ENCODE results near the gene GRIN2C.
A peak's percentile ranks its signal among the peaks of the same experiment; 100 is the strongest.

GRIN2C gene

DNA sequence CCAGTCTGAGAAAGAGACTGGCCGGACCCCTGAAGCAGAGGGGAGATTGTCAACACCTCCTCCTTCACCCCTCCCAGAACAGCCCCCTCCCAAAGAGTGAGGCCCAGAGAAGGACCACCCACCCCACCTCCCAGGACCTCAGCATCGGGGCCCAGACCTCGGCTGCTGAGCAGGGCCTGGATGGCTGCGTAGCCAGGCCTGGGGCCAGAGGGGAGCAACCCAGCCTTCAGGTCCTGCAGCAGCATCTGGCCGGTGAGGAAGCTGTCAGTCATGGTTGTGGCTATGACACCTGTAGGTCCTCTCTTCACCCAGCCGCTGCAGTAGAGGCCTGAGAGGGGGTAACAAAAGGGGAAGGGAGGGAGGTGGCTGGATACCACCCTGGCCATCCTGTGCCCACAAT, 3.2 kb upstream of the GRIN2C start:
- TF ChIP-seq NFIC (IDR thresholded peaks at IDR 0.05), result no peak
- TF ChIP-seq ZBTB7A (IDR thresholded peaks at IDR 0.05; ENCODE audit: low read depth), result no peak
- no peak for TF ChIP-seq TAF1 (IDR thresholded peaks at IDR 0.05; ENCODE audit: low read depth)
- TF ChIP-seq RAD21 (IDR thresholded peaks at IDR 0.05; ENCODE audit: low read depth), result no peak
- TF ChIP-seq EP300 (IDR thresholded peaks at IDR 0.05; ENCODE audit: borderline replicate concordance), result no peak
- TF ChIP-seq EGR1 (IDR thresholded peaks at IDR 0.05), result no peak
- TF ChIP-seq CEBPB (IDR thresholded peaks at IDR 0.05), result no peak
- TF ChIP-seq, protein P1, sequence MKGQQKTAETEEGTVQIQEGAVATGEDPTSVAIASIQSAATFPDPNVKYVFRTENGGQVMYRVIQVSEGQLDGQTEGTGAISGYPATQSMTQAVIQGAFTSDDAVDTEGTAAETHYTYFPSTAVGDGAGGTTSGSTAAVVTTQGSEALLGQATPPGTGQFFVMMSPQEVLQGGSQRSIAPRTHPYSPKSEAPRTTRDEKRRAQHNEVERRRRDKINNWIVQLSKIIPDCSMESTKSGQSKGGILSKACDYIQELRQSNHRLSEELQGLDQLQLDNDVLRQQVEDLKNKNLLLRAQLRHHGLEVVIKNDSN (IDR thresholded peaks at IDR 0.05), result no peak
- TF ChIP-seq CREB1 (IDR thresholded peaks at IDR 0.05; ENCODE audit: low read depth), result no peak
- TF ChIP-seq, protein P2, sequence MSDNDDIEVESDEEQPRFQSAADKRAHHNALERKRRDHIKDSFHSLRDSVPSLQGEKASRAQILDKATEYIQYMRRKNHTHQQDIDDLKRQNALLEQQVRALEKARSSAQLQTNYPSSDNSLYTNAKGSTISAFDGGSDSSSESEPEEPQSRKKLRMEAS (IDR thresholded peaks at IDR 0.05), result no peak
- TF ChIP-seq YY1 (IDR thresholded peaks at IDR 0.05; ENCODE audit: low read depth), result no peak
- TF ChIP-seq FOXM1 (IDR thresholded peaks at IDR 0.05; ENCODE audit: borderline replicate concordance, low read depth), result no peak
- TF ChIP-seq TCF12 (IDR thresholded peaks at IDR 0.05; ENCODE audit: low read depth), result no peak
- TF ChIP-seq TEAD4 (IDR thresholded peaks at IDR 0.05), result no peak
- TF ChIP-seq, protein P3, sequence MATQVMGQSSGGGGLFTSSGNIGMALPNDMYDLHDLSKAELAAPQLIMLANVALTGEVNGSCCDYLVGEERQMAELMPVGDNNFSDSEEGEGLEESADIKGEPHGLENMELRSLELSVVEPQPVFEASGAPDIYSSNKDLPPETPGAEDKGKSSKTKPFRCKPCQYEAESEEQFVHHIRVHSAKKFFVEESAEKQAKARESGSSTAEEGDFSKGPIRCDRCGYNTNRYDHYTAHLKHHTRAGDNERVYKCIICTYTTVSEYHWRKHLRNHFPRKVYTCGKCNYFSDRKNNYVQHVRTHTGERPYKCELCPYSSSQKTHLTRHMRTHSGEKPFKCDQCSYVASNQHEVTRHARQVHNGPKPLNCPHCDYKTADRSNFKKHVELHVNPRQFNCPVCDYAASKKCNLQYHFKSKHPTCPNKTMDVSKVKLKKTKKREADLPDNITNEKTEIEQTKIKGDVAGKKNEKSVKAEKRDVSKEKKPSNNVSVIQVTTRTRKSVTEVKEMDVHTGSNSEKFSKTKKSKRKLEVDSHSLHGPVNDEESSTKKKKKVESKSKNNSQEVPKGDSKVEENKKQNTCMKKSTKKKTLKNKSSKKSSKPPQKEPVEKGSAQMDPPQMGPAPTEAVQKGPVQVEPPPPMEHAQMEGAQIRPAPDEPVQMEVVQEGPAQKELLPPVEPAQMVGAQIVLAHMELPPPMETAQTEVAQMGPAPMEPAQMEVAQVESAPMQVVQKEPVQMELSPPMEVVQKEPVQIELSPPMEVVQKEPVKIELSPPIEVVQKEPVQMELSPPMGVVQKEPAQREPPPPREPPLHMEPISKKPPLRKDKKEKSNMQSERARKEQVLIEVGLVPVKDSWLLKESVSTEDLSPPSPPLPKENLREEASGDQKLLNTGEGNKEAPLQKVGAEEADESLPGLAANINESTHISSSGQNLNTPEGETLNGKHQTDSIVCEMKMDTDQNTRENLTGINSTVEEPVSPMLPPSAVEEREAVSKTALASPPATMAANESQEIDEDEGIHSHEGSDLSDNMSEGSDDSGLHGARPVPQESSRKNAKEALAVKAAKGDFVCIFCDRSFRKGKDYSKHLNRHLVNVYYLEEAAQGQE (IDR thresholded peaks at IDR 0.05; ENCODE audit: low read depth), result no peak

DNA sequence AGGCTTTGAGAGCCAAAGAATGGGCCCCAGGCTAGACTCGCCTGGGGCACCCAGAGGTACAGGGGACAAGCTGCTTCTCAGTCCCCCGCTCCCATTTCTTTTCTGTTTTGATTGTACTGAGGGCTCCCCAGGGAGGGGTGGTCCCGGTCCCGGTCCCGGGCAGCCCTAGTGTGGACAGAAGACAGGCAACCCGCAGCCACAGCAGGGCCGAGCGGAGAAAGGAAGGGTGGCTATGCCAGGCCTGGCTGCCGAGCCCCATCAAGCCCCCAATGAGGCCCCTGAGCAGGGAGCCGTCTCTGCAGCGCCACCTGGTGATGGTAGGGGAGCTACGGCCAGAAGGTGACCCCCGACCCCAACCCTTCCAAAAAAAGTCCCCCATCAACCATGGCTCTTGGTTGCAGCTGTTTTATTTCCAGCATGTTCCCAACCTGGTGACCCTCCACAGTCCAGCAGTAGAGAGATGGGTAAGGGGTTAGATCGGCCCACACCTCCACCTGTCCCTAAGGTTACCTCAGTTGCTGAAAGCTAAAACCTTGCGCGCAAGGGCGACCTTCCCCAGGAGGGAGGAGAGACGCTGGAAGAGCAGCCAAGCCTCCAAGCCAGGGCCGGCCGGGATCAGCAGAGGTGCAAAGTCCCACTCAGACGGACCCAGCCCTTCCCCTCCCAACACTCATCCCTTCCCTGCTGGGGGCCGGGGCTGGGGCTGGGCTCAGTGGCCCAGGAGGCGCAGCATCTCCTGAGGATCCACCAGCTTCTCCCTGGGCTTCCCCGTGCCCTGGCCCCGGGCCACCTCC, 2.6 kb upstream of the GRIN2C start:
- TF ChIP-seq TCF12 (IDR thresholded peaks at IDR 0.05; ENCODE audit: low read depth) (no peak), CEBPB (IDR thresholded peaks at IDR 0.05) (no peak), ZBTB7A (IDR thresholded peaks at IDR 0.05; ENCODE audit: low read depth) (peak; percentile 89; the same call in 1 of the 2 replicates), RAD21 (IDR thresholded peaks at IDR 0.05; ENCODE audit: low read depth) (peak; percentile 65; the same call in 1 of the 2 replicates)

DNA sequence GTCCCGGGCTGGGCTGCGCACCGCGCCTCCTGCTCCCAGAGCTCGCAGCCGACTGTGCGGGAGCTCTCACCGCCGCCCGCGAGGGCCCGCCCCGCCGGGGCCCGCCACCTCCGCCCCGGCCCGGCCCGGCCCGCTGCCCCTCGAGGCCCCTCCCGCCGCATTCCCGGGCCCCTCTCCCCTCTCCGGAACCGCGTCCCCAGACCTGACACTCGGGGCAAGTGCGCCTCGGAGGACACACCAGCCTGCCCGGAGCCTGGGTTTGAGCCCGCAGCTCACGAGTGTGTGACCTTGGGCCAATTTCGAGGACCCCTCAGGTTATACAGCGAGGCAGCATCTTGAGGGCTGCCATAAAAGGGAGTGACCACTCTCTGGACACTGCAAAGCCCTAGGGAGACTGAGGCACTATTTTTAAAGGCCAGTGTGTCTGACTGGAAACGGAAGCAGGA, 2.0 kb upstream of the GRIN2C start:
- TF ChIP-seq CEBPB (IDR thresholded peaks at IDR 0.05) (no peak), YY1 (IDR thresholded peaks at IDR 0.05; ENCODE audit: low read depth) (no peak), ZBTB7A (IDR thresholded peaks at IDR 0.05; ENCODE audit: low read depth) (0 out of 2 replicates have a peak, but pooled peaks have one; percentile 2)

DNA sequence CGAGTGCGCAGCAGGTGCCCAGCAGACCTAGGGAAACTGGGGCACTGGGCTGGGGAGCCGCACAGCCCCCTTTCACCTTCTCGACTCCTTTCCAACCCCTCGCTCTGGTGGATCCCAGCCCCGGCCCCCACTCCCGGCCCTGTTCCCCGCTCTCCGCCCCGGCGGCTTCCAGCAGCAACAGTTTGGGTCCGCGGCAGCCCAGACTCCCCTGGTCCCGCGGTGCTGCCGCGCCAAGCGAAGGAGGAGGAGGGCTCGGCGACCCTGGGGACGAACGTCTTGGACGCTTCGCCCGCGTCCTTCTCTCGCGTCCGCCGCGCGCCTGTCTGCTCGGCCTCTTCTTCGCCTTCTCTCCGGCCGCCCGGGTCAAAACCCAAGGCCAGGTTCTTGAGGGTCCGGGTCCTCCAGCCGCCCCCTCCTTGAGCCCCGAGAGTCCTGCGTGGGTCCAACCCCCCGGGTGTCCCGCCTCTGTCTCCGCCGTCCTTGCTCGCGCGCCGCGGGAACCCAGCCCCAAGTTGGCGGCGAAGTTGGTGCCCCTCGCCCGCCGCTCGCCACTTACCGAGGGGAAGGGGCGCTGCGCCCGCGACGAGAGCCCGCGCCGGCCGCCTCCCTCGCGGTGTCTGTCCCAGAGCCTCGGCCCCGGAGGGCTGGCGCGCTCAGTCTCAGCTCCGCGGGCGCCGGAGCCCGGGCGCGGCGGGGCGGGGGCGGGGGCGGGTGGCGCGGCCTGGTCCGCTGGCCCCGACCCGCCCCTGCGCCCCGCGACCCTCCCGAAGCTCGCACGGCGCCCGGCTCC, 1.4 kb upstream of the GRIN2C start:
- TF ChIP-seq TAF1 (IDR thresholded peaks at IDR 0.05; ENCODE audit: low read depth) (peak; percentile 23; the same call in 1 of the 2 replicates), FOXM1 (IDR thresholded peaks at IDR 0.05; ENCODE audit: borderline replicate concordance, low read depth) (no peak)

DNA sequence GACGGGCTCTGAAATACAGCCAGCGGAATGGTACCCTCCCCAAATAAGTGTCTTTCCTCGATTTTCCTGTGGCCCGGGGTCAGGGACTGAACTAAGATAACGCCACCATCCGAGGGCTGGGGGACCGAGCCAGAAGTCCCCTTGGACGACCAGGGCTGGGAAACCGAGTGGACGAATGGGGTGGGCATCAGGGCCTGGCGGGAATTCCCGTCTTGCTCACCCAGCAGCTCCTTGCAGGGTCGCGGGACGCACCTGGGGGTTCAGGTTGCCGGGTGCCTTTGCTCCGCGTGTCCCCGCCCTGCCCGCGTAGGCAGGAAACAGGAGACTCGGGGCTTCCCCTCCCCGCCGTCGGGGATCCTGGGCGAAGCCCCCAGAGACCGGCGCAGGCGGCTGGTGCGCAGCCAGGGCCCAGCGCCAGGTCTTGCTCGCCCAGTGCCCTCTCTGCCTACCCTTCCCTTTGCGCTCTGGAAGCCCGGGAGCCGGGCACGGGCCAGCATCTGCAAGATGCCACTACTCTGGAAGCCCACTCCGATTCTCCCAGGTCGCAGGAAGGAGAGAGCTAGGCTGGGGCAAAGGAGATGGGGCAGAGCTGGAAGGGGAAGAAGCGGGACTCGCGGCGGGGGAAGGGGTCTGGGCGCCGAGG, 665 bp upstream of the GRIN2C start:
- TF ChIP-seq ZBTB7A (IDR thresholded peaks at IDR 0.05; ENCODE audit: low read depth), result no peak
- TF ChIP-seq, protein P1 (IDR thresholded peaks at IDR 0.05), result no peak
- no peak for TF ChIP-seq YY1 (IDR thresholded peaks at IDR 0.05; ENCODE audit: low read depth)
- TF ChIP-seq RAD21 (IDR thresholded peaks at IDR 0.05; ENCODE audit: low read depth), result no peak
- TF ChIP-seq, protein P3 (IDR thresholded peaks at IDR 0.05; ENCODE audit: low read depth), result no peak
- no peak for TF ChIP-seq TCF12 (IDR thresholded peaks at IDR 0.05; ENCODE audit: low read depth)
- TF ChIP-seq, protein P2 (IDR thresholded peaks at IDR 0.05), result no peak
- TF ChIP-seq FOXM1 (IDR thresholded peaks at IDR 0.05; ENCODE audit: borderline replicate concordance, low read depth), result no peak
- no peak for TF ChIP-seq NFIC (IDR thresholded peaks at IDR 0.05)
- no peak for TF ChIP-seq CREB1 (IDR thresholded peaks at IDR 0.05; ENCODE audit: low read depth)
- no peak for TF ChIP-seq TEAD4 (IDR thresholded peaks at IDR 0.05)

Measured in Ishikawa (cell line).